ENCODE data around the gene COLEC11. TPM values are rescaled to one million over a fixed set of nuclear protein-coding genes. Genes with fewer than 3 reads are reported as not detected.

The COLEC11 gene
- total and polyA plus RNA-seq, 9 of the 15 experiments (the other 6 are each of a cell fraction or from before 2014, with no cell fraction given) = 0.32 to 4.3 (median 1.8) TPM

DNA sequence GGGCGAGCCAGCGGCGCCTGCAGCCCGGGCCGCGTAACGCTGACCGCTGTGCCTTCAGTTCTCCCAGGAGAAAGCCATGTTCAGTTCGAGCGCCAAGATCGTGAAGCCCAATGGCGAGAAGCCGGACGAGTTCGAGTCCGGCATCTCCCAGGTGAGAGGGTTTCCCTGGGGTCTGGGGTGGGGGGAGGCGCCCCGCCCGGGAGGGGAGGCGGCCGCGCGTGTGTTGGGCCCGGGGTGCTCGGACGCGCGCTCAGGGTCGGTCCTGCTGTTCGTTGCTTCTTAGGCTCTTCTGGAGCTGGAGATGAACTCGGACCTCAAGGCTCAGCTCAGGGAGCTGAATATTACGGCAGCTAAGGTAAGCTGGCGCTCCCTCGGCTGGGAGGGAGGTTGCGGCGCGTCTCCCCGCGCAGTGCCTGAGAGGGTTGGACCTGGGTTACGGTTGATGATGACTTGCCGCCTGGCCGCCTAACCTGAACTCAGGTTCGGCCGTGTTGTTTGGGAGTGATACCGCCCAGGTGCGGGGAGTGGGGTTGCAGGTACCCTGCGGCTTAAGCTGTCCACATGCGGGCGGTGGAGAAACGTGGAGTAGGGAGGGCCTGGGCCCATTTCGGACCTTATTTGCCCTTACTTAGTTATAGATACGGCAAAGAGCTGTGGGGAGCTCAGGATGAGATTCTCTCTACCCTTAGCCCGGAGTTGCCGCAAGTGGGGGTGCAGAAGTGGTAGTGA, 19.2 kb upstream of the COLEC11 start:
- peak overlapping the region; percentile 97 to 99 for H3K9ac ChIP-seq (ENCODE audit: insufficient read depth in 1 of 2, low read depth in 2 of 2, low read length in 2 of 2)
- DNase-seq (ENCODE audit: extremely low read depth in 1 of 4, low spot score in 3 of 4) (peak; percentile 29 to 82 (median 62)), ATAC-seq (peak; percentile 63), FAIRE-seq (no peak)
- 0% methylated on average over 24 of the region's 54 CpGs for WGBS (ENCODE audit: insufficient coverage, low coverage, missing lambda C conversion rate)
- peaks cover 3% of the 10 kb centered on the region; the same call in 1 of the 2 replicates for H3K9me3 ChIP-seq (replicated peaks; ENCODE audit: control insufficient read depth, insufficient read depth, low read depth, low read length)
- peak overlapping the region; percentile 98 for H3K4me3 ChIP-seq
- peak overlapping the region; percentile 99 for H3K4me2 ChIP-seq (ENCODE audit: insufficient read depth, low read length)
- no peaks in the 10 kb centered on the region for H3K27me3 ChIP-seq (ENCODE audit: control insufficient read depth in 2 of 2, insufficient read depth in 2 of 2, low read length in 2 of 2)
- H2AFZ ChIP-seq (ENCODE audit: low read depth, low read length) = no peak overlapping the region; the same call in 1 of the 2 replicates
- H3K36me3 ChIP-seq (ENCODE audit: control insufficient read depth, insufficient read depth, low read length) = peaks cover 51% of the 10 kb centered on the region
- in situ Hi-C loops (cut with MboI) (no loop called here), intact Hi-C loops (cut with micrococcal nuclease) (loop anchor here (1.0 to 5.0 kb wide), 4 partner anchors 17 to 197 kb away; partner anchors contain the start of genes ADI1, RNASEH1 and TRAPPC12)
- H3K4me1 ChIP-seq (replicated peaks in 1 of 2; ENCODE audit: control insufficient read depth in 2 of 2, insufficient read depth in 2 of 2, low read length in 2 of 2) = peaks cover 14% of the 10 kb centered on the region in 2 experiments
- H3K79me2 ChIP-seq (ENCODE audit: control insufficient read depth, insufficient read depth, low read length) = peaks cover 52% of the 10 kb centered on the region
- CTCF ChIA-PET (ENCODE audit: low intra/inter-chr PET ratio) = interaction anchor here (0.6 kb wide), 1 partner anchor 684 kb away, joined by 3 read pairs; no protein-coding TSS in a partner anchor
- H4K20me1 ChIP-seq (replicated peaks; ENCODE audit: control insufficient read depth, insufficient read depth, low read length) = peaks cover 45% of the 10 kb centered on the region
- H3K9me1 ChIP-seq (ENCODE audit: control insufficient read depth, insufficient read depth, low read length) = no peaks in the 10 kb centered on the region
- no TSS peak for BruUV-seq (replicated peaks)
- H3K27ac ChIP-seq (ENCODE audit: extremely low read depth, low read depth, low read length) = peak overlapping the region; percentile 86
- POLR2A ChIA-PET = interaction anchor here (1.1 to 2.3 kb wide), 5 partner anchors 9 to 34 kb away, joined by 3 to 16 read pairs (median 6); no protein-coding TSS in a partner anchor
- peak; percentile 26; the same call in 1 of the 2 replicates for TF ChIP-seq LCOR (CRISPR knock-in tag; IDR thresholded peaks at IDR 0.05)
- TF ChIP-seq, protein P1, sequence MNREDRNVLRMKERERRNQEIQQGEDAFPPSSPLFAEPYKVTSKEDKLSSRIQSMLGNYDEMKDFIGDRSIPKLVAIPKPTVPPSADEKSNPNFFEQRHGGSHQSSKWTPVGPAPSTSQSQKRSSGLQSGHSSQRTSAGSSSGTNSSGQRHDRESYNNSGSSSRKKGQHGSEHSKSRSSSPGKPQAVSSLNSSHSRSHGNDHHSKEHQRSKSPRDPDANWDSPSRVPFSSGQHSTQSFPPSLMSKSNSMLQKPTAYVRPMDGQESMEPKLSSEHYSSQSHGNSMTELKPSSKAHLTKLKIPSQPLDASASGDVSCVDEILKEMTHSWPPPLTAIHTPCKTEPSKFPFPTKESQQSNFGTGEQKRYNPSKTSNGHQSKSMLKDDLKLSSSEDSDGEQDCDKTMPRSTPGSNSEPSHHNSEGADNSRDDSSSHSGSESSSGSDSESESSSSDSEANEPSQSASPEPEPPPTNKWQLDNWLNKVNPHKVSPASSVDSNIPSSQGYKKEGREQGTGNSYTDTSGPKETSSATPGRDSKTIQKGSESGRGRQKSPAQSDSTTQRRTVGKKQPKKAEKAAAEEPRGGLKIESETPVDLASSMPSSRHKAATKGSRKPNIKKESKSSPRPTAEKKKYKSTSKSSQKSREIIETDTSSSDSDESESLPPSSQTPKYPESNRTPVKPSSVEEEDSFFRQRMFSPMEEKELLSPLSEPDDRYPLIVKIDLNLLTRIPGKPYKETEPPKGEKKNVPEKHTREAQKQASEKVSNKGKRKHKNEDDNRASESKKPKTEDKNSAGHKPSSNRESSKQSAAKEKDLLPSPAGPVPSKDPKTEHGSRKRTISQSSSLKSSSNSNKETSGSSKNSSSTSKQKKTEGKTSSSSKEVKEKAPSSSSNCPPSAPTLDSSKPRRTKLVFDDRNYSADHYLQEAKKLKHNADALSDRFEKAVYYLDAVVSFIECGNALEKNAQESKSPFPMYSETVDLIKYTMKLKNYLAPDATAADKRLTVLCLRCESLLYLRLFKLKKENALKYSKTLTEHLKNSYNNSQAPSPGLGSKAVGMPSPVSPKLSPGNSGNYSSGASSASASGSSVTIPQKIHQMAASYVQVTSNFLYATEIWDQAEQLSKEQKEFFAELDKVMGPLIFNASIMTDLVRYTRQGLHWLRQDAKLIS (CRISPR knock-in tag; IDR thresholded peaks at IDR 0.05) = peak; percentile 84
- peak; percentile 27 for TF ChIP-seq PCBP1 (IDR thresholded peaks at IDR 0.05; ENCODE audit: low read depth, low read length, poor library complexity, severe bottlenecking)
- TF ChIP-seq RAD21 (CRISPR knock-in tag; conservative IDR thresholded peaks at IDR 0.05 in 1 of 2, IDR thresholded peaks at IDR 0.05 in 1 of 2) = 0 out of 4 replicates have a peak, but pooled peaks of 1 of the 2 experiments have one; percentile 3
- no peak for TF ChIP-seq ILF3 (IDR thresholded peaks at IDR 0.05; ENCODE audit: borderline replicate concordance)
- TF ChIP-seq STAG1 (CRISPR knock-in tag; IDR thresholded peaks at IDR 0.05; ENCODE audit: borderline replicate concordance) = peak; percentile 36; the same call in 1 of the 2 replicates
- TF ChIP-seq, protein P2, sequence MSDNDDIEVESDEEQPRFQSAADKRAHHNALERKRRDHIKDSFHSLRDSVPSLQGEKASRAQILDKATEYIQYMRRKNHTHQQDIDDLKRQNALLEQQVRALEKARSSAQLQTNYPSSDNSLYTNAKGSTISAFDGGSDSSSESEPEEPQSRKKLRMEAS (CRISPR knock-in tag; IDR thresholded peaks at IDR 0.05) = peak; percentile 39; the same call in 1 of the 2 replicates
- TF ChIP-seq, protein P3, sequence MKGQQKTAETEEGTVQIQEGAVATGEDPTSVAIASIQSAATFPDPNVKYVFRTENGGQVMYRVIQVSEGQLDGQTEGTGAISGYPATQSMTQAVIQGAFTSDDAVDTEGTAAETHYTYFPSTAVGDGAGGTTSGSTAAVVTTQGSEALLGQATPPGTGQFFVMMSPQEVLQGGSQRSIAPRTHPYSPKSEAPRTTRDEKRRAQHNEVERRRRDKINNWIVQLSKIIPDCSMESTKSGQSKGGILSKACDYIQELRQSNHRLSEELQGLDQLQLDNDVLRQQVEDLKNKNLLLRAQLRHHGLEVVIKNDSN (CRISPR knock-in tag; IDR thresholded peaks at IDR 0.05) = peak; percentile 39; the same call in 1 of the 2 replicates
- TF ChIP-seq HDAC1 (IDR thresholded peaks at IDR 0.05) = peak in 1 of 2 experiments; percentile 17; a peak in 1 of 4 replicates
- no peak for TF ChIP-seq ZNF24 (IDR thresholded peaks at IDR 0.05)
- TF ChIP-seq FOXA3 (CRISPR knock-in tag; conservative IDR thresholded peaks at IDR 0.05 in 1 of 2, IDR thresholded peaks at IDR 0.05 in 1 of 2) = peak in 1 of 2 experiments; percentile 53; a peak in 1 of 4 replicates
- TF ChIP-seq ZNF12 (CRISPR knock-in tag; IDR thresholded peaks at IDR 0.05) = peak; percentile 12; the same call in 1 of the 2 replicates
- peak; percentile 38; the same call in 1 of the 2 replicates for TF ChIP-seq FOXP1 (CRISPR knock-in tag; IDR thresholded peaks at IDR 0.05)
- TF ChIP-seq HIVEP1 (CRISPR knock-in tag; IDR thresholded peaks at IDR 0.05) = no peak
